DND-41 (cell line): Measurements from ENCODE around the gene B3GALT6.

Source experiments
- EZH2 ChIP-seq: IDR thresholded peaks from 3 replicates; pipeline ENCODE4 v1.6.1; 2012; ENCODE audit warnings: borderline replicate concordance, low read depth, mild to moderate bottlenecking, moderate library complexity, low read length, inconsistent platforms; ENCODE audit not compliant: severe bottlenecking
- TF ChIP-seq, protein P1 (sequence below): IDR thresholded peaks from 2 replicates; pipeline ENCODE4 v1.5.1; 2012; ENCODE audit warnings: borderline replicate concordance, low read length, moderate library complexity, mild to moderate bottlenecking; ENCODE audit not compliant: poor library complexity, severe bottlenecking; ENCODE audit errors: extremely low read depth

DNA sequence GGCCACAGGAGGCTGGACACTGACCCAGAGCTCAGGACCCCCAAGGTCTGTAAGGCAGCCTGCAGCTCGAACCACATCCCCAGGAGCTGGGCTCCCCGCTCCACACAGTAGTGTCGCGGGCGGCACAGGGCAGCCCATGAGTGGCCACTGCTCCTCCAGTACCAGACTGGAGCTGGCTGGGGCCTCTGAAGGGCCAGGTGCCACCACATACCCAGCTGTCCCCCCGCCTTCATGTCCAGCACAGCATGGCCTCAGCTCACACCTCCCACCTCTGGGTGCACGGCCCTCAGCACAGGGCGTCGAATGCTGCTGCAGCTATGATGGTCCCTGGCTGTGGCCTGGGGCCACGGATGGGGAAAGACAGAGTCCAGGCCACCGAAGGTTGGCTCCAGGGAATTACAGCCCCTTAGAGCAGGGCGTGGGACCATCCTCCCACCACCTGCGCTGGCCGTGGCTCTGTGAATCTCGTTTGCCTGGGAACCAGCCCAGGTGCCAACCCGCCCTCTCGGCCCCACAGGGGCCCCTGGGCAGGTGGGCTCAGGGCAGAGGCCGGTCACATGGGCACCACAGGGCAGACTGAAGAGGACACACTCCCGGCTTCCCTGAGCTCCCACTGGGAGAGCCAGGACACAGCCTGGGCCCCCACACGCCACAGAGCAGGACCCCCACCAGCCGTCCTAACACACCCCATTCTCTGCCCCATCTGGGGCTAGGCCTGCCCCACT, 16.0 kb upstream of the B3GALT6 start:
- TF ChIP-seq, protein P1, sequence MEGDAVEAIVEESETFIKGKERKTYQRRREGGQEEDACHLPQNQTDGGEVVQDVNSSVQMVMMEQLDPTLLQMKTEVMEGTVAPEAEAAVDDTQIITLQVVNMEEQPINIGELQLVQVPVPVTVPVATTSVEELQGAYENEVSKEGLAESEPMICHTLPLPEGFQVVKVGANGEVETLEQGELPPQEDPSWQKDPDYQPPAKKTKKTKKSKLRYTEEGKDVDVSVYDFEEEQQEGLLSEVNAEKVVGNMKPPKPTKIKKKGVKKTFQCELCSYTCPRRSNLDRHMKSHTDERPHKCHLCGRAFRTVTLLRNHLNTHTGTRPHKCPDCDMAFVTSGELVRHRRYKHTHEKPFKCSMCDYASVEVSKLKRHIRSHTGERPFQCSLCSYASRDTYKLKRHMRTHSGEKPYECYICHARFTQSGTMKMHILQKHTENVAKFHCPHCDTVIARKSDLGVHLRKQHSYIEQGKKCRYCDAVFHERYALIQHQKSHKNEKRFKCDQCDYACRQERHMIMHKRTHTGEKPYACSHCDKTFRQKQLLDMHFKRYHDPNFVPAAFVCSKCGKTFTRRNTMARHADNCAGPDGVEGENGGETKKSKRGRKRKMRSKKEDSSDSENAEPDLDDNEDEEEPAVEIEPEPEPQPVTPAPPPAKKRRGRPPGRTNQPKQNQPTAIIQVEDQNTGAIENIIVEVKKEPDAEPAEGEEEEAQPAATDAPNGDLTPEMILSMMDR, result no peak
- no peak for TF ChIP-seq EZH2
